NCI-H774 (cell line): ENCODE results near the gene COQ9.
"Not testable (repeated sequence)": the region's sequence is repeated elsewhere in the genome, so short reads cannot be mapped to it uniquely, and the experiment has no call there.

Experiments used
- DNase-seq: peaks from one replicate; lab custom pipeline; 2025; lab: John Stamatoyannopoulos, UW

Gene COQ9, protein sequence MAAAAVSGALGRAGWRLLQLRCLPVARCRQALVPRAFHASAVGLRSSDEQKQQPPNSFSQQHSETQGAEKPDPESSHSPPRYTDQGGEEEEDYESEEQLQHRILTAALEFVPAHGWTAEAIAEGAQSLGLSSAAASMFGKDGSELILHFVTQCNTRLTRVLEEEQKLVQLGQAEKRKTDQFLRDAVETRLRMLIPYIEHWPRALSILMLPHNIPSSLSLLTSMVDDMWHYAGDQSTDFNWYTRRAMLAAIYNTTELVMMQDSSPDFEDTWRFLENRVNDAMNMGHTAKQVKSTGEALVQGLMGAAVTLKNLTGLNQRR

GRCh38 chr16:57447186-57447962 is at the start of gene COQ9, which contains the start of gene CIAPIN1:
Gene COQ9 (plus strand): TSS chr16:57447479. CDS start chr16:57447506, 27 bp downstream.
Gene CIAPIN1 (minus strand): TSS chr16:57447385. CDS start chr16:57440928, 6,457 bp downstream.
- peak; percentile 93 for DNase-seq

- DNase-seq: not testable (repeated sequence)
These were observed 49.8 kb upstream of the COQ9 start for GRCh38 chr16:57397493-57397892.

GRCh38 chr16:57401943-57402640 is 45.2 kb upstream of the COQ9 start:
- DNase-seq: no peak

DNA sequence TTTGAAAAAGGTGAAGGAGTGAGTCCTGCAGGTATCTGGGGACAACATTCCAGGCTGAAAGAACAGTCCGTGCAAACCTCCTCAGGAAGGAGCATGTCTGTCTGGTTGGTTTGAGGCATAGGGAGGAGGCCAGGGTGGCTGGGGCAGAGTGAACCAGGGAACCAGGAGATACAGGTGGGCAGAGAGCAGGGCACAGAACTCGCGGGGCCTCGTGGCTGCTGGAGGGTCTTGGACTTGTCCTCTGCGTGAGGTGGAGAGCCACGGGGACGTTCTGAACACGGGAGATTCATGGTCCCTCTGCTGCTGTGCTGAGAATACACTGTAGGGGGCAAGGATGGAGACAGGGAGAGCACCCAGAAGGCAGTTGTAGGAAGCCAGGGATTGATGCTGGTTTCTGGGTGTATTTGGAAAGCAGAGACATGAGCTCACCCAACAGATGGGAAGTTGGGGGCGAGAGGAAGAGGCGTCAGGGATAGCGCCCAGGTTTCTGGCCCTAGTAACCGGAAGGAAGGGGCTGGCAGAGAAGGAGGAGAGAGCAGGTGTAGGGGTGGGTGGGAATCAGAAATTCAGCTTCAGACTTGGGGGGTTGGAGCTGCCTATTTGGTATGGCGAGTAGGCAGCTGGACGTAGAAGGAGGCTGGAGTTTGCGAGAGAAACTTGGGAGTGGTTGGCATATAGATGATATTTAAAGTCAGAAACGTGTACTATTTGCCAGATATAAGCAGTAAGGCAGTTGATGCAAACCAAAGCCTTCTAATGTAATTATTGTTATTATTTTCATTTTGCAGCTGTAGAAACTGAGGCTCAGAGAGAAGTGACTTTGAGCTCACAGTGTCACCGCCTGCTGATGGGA is 43.1 kb upstream of the COQ9 start, which contains the start of gene CCL17:
CCL17 (plus strand) TSS at position 803 of the 853 bp plus-strand sequence. CDS start 9,166 bp downstream, outside the sequence.
- DNase-seq: no peak

GRCh38 chr16:57405097-57405496 is 42.2 kb upstream of the COQ9 start:
- DNase-seq: no peak

- no peak for DNase-seq
These were observed 40.4 kb upstream of the COQ9 start for GRCh38 chr16:57406881-57407280.

- no peak for DNase-seq
These were observed 39.5 kb upstream of the COQ9 start for GRCh38 chr16:57407521-57408353.

GRCh38 chr16:57409065-57409464 is 38.2 kb upstream of the COQ9 start:
- no peak for DNase-seq

- no peak for DNase-seq
These were observed 37.2 kb upstream of the COQ9 start for GRCh38 chr16:57409870-57410587.

- DNase-seq: no peak
These were observed 35.8 kb upstream of the COQ9 start for GRCh38 chr16:57411362-57411976.

DNA sequence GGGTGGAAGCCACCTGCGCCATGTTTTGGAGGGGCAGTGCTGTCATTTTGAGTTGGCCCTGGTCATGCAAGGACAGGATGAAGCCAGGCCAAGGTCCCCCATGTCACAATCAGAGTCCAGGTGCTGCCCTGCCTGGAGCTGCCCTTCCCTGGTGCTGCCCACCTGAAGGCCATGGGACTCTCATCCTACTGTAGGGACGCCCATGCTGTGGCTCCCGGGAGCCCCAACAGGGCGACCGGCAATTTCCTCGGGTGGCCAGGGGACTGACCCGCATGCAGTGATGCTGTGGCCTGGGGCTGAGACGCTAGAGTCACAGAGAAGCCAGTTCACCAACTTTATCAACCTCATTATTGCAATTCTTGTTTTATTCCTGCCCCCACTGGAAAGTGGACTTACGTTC is 34.7 kb upstream of the COQ9 start:
- DNase-seq: no peak

DNA sequence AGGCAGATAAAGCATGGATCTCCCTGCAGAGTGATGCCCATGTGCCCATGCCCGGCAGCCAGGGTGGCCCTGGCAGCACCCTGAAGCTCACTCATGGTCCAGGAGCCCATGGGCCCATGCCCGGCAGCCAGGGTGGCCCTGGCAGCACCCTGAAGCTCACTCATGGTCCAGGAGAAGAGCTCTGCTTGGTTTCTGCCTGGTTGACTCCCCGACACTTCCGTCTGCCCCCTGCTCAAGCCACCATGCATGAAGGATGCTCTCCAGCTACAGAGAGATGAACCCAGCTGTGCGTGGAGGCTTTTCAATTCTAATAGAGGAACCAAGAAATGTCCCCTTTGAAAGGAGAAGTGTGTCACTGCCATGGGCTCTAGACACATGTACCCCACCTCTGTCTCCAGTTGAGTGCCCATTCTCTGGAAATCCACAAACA is 34.0 kb upstream of the COQ9 start:
- no peak for DNase-seq

GRCh38 chr16:57413733-57414132 is 33.5 kb upstream of the COQ9 start:
- no peak for DNase-seq

GRCh38 chr16:57416084-57416483 is 31.2 kb upstream of the COQ9 start:
- DNase-seq: no peak

GRCh38 chr16:57419506-57419905 is 27.8 kb upstream of the COQ9 start:
- no peak for DNase-seq

DNA sequence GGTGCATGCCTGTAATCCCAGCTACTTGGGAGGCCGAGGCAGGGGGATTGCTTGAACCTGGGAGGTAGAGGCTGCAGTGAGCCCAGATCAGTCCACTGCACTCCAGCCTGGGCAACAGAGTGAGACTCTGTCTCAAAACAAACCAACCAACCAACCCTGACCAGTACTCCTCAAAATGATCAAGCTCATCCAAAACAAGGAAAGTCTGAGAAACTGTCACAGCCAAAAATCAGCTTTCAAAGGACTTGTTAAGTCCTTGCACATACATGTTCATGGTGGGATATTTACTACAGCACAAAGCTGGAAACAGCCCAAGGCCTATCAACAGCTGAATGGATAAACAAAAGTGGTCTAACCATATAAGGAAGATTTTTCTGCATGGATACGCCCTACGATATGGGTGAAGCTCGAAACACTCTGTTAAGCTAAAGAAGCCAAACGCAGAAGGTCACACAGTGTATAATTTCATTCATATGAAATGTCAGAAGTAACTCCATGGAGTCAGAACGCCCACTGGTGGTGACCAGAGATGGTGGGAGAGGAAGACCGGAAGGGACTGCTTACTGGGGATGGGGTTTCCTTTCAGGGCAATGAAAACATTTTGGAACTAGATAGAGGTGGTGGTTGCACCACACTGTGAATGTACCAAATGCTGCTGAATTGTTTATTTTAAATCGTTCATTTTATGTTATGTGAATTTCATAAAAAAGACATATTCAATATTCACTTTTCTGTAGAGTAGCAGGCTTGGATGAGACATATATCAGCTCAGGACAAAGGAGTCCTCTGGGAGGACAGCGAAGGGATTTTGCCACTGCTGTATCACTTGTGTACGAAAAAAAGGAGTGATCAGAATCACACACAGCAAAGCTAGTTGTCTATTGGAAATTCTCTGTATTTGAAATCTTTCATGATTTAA is 25.0 kb upstream of the COQ9 start:
- DNase-seq: no peak

DNA sequence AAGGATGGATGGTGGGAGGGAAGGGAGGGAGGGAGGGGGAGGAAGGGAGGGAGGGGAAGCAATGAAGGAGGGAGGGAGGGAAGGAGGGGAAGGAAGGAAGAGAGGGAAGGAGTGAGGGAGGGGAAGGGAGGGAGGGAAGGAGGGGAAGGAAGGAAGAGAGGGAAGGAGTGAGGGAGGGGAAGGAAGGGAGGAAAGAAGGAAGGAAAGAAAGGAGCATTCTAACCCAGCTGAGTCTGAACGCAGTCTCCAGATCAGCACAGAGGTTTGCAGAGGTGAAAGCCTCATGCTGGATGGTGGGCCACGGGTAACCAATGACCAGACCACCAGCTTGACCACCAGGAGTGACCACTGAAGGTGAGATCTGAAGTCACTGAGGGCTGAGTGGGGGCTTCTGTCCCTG is 24.1 kb upstream of the COQ9 start:
- DNase-seq: no peak

DNA sequence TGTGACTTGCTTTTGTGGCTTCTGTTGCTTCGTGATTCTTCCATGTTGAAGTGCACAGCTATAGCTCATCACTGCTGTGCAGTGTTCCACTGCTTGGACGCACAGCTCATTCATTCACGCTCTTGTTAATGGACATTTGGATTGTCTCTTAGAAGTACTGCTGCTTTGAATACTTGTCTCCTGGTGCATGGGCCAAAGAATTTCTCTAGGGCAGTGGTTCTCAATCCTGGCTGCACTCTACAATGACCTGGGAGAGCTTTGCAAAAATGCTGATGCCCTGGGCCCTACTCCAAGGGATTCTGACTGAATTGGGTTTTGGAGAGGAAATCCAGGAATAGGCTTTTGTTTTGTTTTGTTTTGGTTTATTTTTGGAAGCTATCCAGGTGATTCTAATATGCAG is 22.7 kb upstream of the COQ9 start:
- no peak for DNase-seq
